ENCODE results near the gene NUDT16L1.
A peak's percentile ranks its signal among the peaks of the same experiment; 100 is the strongest.

Gene NUDT16L1

DNA sequence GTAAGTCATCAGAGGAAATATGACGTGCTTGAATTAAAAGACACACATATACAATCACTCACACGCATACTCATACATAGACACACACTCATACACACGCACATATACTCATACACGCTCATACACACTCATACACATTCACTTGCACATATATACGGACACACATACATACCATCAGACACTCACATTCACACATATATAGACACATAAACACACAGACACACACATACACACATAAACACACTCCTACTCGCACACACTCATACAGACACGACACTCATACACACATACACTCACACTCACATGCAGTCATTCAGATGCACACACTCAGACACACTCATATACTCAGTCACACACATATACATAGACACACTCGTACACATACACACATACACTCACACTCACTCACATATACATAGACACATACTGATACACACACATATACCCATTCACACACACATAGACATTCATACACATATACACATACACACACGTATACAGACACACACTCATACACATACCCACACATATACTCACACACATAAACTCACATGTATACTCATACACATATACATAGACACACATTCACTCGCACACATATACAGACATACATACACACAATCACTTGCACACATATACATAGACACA is 24.9 kb upstream of the NUDT16L1 start:
- no peak overlapping the region for H3K9ac ChIP-seq (ENCODE audit: insufficient read length)
- DNase-seq (ENCODE audit: low read depth, low spot score): no peak
- peaks cover 11% of the 10 kb centered on the region for H3K36me3 ChIP-seq (ENCODE audit: insufficient read depth, low read length)
- no peaks in the 10 kb centered on the region for H3K9me3 ChIP-seq (ENCODE audit: low read depth, low read length)
- no peak overlapping the region for H3K4me3 ChIP-seq
- no peak for TF ChIP-seq EZH2 (IDR thresholded peaks at IDR 0.05)
- TF ChIP-seq POLR2AphosphoS5 (IDR thresholded peaks at IDR 0.05; ENCODE audit: borderline replicate concordance, low read depth, low read length): no peak
- no peak for TF ChIP-seq FOXP2 (optimal IDR thresholded peaks at IDR 0.05; ENCODE audit: control extremely low read depth, extremely low read length, insufficient read depth)
- H3K27ac ChIP-seq: no peak overlapping the region

DNA sequence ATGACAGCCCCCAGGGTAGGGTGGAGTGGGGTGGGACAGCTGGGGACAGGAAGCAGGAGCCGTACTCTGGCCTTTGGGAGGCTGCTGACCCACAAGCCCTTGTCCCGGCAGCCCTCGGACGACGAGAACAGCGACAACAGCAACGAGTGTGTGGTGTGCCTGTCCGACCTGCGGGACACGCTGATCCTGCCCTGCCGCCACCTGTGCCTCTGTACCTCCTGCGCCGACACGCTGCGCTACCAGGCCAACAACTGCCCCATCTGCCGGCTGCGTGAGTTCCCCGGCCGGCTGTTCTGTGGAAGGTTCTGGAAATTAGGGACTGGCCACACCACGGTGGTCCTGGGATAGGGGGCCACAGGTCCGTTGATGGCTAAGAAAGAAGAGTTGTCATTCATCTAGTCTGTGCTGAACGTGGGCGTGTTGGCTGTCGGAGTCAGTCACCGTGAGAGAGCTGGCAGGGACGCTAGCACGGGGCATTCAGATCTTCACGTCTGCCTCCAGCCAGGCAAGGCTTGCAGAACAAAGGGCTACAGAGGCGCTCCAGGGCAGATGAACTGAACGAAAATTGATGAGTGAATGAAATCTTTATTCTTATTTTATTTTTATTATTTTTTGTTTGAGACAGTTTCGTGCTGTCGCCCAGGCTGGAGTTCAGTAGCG is 19.8 kb upstream of the NUDT16L1 start:
- TF ChIP-seq POLR2AphosphoS5 (IDR thresholded peaks at IDR 0.05; ENCODE audit: borderline replicate concordance, low read depth, low read length): no peak
- TF ChIP-seq EZH2 (IDR thresholded peaks at IDR 0.05): no peak
- no peak for TF ChIP-seq FOXP2 (optimal IDR thresholded peaks at IDR 0.05; ENCODE audit: control extremely low read depth, extremely low read length, insufficient read depth)
- 0 out of 2 replicates have a peak overlapping the region, but pooled peaks have one; percentile 19 for H3K27ac ChIP-seq

DNA sequence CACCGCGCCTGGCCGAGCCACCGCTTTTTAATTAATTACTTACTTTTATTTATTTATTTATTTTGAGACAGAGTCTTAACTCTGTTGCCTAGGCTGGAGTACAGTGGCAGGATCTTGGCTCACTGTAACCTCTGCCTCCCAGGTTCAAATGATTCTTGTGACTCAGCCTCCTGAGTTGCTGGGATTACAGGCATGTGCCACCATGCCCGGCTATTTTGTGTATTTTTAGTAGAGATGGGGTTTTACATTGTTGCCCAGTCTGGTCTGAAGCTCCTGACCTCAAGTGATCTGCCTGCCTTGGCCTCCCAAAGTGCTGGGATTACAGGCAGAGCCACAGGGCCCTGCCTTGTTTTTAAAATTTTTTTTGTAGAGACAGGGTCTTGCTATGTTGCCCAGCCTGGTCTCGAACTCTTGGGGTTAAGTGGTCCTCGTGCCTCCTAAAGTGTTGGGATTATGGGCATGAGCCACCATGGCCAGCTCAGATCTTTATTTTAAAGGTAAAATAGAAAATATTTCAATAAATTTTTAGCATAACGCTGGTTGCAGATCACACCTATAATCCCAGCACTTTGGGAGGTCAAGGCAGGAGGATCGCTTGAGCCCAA is 18.3 kb upstream of the NUDT16L1 start:
- Histone ChIP-seq H3K9ac (ENCODE audit: insufficient read length) (no peak overlapping the region), H3K4me3 (no peak overlapping the region), H3K36me3 (ENCODE audit: insufficient read depth, low read length) (no peaks in the 10 kb centered on the region), H3K27ac (no peak overlapping the region), H3K9me3 (ENCODE audit: low read depth, low read length) (no peaks in the 10 kb centered on the region)
- no peak for TF ChIP-seq POLR2AphosphoS5 (IDR thresholded peaks at IDR 0.05; ENCODE audit: borderline replicate concordance, low read depth, low read length)
- TF ChIP-seq FOXP2 (optimal IDR thresholded peaks at IDR 0.05; ENCODE audit: control extremely low read depth, extremely low read length, insufficient read depth): no peak
- no peak for TF ChIP-seq EZH2 (IDR thresholded peaks at IDR 0.05)
- DNase-seq (ENCODE audit: low read depth, low spot score): no peak

More for the DNA sequence above, 19.8 kb upstream of the NUDT16L1 start:
- Histone ChIP-seq H3K36me3 (ENCODE audit: insufficient read depth, low read length) (peaks cover 6% of the 10 kb centered on the region), H3K9me3 (ENCODE audit: low read depth, low read length) (no peaks in the 10 kb centered on the region), H3K9ac (ENCODE audit: insufficient read length) (no peak overlapping the region), H3K4me3 (no peak overlapping the region)
- no peak for DNase-seq (ENCODE audit: low read depth, low spot score)

DNA sequence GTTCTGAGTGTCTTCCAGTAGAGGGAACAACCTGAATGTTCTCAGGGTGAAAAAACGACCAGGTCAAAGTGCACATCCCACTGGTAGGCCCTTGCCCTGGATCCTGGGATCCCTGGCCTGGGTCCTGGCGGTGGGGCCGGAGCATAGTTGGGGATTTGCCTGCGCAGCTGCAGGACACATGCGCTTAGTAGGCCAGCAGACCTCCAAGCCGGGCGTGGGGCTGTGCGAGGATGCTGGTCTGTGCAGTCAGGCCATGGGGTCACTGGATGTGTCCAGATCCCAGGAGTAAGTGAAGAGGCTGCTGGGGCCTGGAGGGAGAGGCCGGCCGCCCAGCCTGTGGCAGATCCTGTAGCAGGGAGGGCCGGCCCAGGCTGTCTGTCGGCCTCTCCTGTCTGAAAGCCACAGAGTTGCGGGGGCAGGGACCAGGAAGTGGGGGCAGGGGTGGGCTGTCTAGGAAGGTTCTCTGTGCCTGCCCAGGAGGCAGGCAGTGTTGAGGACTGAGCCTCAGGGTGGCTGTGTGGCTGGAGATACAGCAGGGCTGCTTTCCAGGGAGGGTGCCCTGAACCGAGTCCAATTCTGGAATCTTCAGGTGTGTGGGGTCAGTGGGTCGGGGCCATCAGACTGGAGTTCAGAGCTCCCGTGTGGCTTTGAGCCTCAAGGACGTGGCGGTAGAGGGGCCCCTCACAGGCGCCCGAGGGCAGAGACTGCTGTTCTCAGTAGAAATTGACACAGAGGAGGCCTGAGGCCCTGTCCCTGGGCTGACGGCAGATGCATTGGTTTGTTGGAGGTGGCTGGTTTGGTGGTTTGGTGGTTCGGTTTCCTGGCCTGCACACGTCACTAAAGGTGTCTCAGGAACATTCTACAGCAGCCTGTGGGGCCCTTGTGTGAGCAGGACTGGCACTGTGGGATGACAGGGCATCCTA is 17.2 kb upstream of the NUDT16L1 start:
- no peak for DNase-seq (ENCODE audit: low read depth, low spot score)
- H3K9ac ChIP-seq (ENCODE audit: insufficient read length): no peak overlapping the region
- TF ChIP-seq POLR2AphosphoS5 (IDR thresholded peaks at IDR 0.05; ENCODE audit: borderline replicate concordance, low read depth, low read length): no peak
- no peak for TF ChIP-seq FOXP2 (optimal IDR thresholded peaks at IDR 0.05; ENCODE audit: control extremely low read depth, extremely low read length, insufficient read depth)
- TF ChIP-seq EZH2 (IDR thresholded peaks at IDR 0.05): no peak

DNA sequence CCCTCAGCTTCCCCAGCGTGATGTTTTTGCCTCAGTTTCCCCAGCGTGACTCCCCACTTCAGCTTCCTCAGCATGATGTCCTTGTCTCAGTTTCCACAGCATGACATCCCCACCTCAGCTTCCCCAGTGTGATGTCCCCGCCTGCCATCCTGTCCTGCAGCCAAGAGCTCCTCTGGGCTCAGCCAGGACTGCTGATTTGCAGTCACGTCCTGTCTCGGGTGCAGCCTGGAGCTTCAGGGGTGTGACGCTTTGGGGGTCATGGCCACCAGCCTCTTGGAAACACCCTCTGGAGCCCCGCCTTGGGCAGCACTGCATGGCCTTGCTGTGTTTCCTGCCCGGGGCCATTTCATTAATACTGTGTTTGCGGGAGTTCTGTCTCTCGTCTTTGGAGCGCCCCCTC is 16.5 kb upstream of the NUDT16L1 start:
- H3K4me3 ChIP-seq: no peak overlapping the region
- H3K9me3 ChIP-seq (ENCODE audit: low read depth, low read length): no peaks in the 10 kb centered on the region
- H3K36me3 ChIP-seq (ENCODE audit: insufficient read depth, low read length): no peaks in the 10 kb centered on the region
- H3K9ac ChIP-seq (ENCODE audit: insufficient read length): no peak overlapping the region
- H3K27ac ChIP-seq: no peak overlapping the region
- DNase-seq (ENCODE audit: low read depth, low spot score): no peak
- TF ChIP-seq EZH2 (IDR thresholded peaks at IDR 0.05) (no peak), POLR2AphosphoS5 (IDR thresholded peaks at IDR 0.05; ENCODE audit: borderline replicate concordance, low read depth, low read length) (no peak), FOXP2 (optimal IDR thresholded peaks at IDR 0.05; ENCODE audit: control extremely low read depth, extremely low read length, insufficient read depth) (no peak)

More for the DNA sequence above, 17.2 kb upstream of the NUDT16L1 start:
- Histone ChIP-seq H3K27ac (no peak overlapping the region), H3K9me3 (ENCODE audit: low read depth, low read length) (no peaks in the 10 kb centered on the region), H3K36me3 (ENCODE audit: insufficient read depth, low read length) (no peaks in the 10 kb centered on the region), H3K4me3 (no peak overlapping the region)

DNA sequence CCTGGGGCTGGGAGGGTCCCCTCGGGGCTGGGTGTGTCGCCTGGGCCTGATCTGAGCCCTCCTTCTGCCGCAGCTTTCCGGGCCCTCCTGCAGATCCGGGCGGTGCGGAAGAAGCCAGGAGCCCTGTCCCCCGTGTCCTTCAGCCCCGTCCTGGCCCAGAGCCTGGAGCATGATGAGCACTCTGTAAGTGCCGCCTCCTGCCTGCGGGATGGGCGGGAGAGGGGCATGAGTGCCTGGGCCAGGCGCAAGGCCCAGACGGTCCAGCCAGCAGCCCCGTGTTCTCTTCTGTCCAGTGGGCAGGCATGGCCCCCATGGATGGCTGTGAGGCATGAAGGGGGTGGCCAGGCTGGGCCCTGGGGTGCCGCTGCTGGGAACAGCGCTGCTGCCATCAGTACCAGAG is 16.0 kb upstream of the NUDT16L1 start:
- TF ChIP-seq EZH2 (IDR thresholded peaks at IDR 0.05) (no peak), POLR2AphosphoS5 (IDR thresholded peaks at IDR 0.05; ENCODE audit: borderline replicate concordance, low read depth, low read length) (no peak), FOXP2 (optimal IDR thresholded peaks at IDR 0.05; ENCODE audit: control extremely low read depth, extremely low read length, insufficient read depth) (no peak)
- no peak overlapping the region for H3K9ac ChIP-seq (ENCODE audit: insufficient read length)
- no peak overlapping the region for H3K27ac ChIP-seq
- H3K4me3 ChIP-seq: no peak overlapping the region
- H3K36me3 ChIP-seq (ENCODE audit: insufficient read depth, low read length): no peaks in the 10 kb centered on the region
- no peak for DNase-seq (ENCODE audit: low read depth, low spot score)
- H3K9me3 ChIP-seq (ENCODE audit: low read depth, low read length): no peaks in the 10 kb centered on the region

DNA sequence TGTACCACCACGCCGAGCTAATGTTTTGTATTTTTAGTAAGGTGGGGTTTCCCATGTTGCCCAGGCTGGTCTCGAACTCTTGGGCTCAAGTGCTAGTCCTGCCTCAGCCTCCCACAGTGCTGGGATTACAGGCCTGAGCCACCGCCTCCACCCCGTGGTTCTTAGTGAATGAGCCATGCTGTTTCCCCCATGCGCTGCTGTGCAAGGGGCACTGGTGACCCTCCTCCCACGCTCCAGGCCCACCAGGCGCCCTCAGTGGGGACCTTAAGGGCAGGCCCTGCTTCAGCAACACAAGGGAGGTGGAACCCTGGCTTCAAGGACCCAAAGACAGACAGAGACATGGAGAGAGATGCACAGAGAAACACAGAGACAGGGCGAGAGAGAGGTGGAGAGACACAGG is 15.4 kb upstream of the NUDT16L1 start:
- no peak overlapping the region for H3K4me3 ChIP-seq
- DNase-seq (ENCODE audit: low read depth, low spot score): no peak
- TF ChIP-seq POLR2AphosphoS5 (IDR thresholded peaks at IDR 0.05; ENCODE audit: borderline replicate concordance, low read depth, low read length) (no peak), EZH2 (IDR thresholded peaks at IDR 0.05) (no peak), FOXP2 (optimal IDR thresholded peaks at IDR 0.05; ENCODE audit: control extremely low read depth, extremely low read length, insufficient read depth) (no peak)
- H3K9me3 ChIP-seq (ENCODE audit: low read depth, low read length): no peaks in the 10 kb centered on the region
- H3K27ac ChIP-seq: no peak overlapping the region
- no peak overlapping the region for H3K9ac ChIP-seq (ENCODE audit: insufficient read length)
- no peaks in the 10 kb centered on the region for H3K36me3 ChIP-seq (ENCODE audit: insufficient read depth, low read length)

DNA sequence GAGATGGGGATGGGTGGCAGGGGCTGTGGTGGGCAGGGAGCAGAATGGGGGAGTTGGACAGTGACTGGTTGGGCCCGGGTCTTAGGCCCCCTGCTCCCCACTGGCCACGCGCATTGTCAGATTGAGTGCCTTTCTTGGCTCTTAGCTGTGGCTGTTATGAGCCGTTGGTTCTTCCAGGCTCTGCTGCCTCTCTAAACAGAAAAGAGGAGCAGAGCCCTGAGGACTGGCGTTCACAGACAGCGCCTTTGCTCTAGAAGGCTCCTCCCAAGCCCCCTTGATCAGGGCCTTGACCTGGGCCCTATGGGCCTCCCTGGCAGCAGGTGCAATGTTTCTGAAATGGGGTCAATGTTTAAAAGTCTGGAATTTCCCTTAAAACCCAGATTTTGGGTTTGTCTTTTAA is 14.8 kb upstream of the NUDT16L1 start:
- TF ChIP-seq FOXP2 (optimal IDR thresholded peaks at IDR 0.05; ENCODE audit: control extremely low read depth, extremely low read length, insufficient read depth): no peak
- TF ChIP-seq EZH2 (IDR thresholded peaks at IDR 0.05): no peak
- TF ChIP-seq POLR2AphosphoS5 (IDR thresholded peaks at IDR 0.05; ENCODE audit: borderline replicate concordance, low read depth, low read length): no peak
- no peaks in the 10 kb centered on the region for H3K36me3 ChIP-seq (ENCODE audit: insufficient read depth, low read length)
- H3K9ac ChIP-seq (ENCODE audit: insufficient read length): no peak overlapping the region
- no peak overlapping the region for H3K4me3 ChIP-seq
- DNase-seq (ENCODE audit: low read depth, low spot score): no peak
- no peaks in the 10 kb centered on the region for H3K9me3 ChIP-seq (ENCODE audit: low read depth, low read length)
- no peak overlapping the region for H3K27ac ChIP-seq
